SIG-M5 treated with dmso at 0.1 percent for 504 hours (cell line): ENCODE data around the gene C10orf71.

Source experiments
- DNase-seq: peaks from one replicate; lab custom pipeline; 2025; ENCODE audit not compliant: unreplicated experiment; lab: John Stamatoyannopoulos, UW

The C10orf71 gene

GRCh38 chr10:49273626-49274025 lies 25.3 kb upstream of the C10orf71 start:
- DNase-seq = no peak

- DNase-seq = no peak
Observed at GRCh38 chr10:49274886-49275285, 24.1 kb upstream of the C10orf71 start.

DNA sequence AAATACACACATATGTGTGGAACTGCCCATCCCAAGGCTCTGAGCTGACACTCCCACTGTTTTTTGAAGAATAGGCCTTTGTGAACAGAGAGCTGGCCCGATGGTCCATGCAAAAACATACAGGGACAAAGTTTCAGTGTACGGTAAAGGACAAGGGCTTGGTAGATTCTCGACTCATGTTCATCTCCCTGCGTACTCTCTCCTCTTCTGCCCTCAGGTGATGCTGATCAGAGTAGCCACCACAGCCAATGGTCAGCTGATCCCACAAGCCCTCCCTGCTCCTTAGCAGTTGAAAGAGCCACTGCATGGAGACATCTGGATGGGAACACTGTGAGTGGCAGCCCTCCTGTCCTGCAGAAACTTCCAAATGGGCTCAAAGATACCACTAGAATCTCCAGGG lies 23.1 kb upstream of the C10orf71 start:
- DNase-seq = no peak

- DNase-seq = no peak
Observed at GRCh38 chr10:49276596-49276995, 22.4 kb upstream of the C10orf71 start.

GRCh38 chr10:49277973-49278372 lies 21.0 kb upstream of the C10orf71 start:
- DNase-seq = no peak

DNA sequence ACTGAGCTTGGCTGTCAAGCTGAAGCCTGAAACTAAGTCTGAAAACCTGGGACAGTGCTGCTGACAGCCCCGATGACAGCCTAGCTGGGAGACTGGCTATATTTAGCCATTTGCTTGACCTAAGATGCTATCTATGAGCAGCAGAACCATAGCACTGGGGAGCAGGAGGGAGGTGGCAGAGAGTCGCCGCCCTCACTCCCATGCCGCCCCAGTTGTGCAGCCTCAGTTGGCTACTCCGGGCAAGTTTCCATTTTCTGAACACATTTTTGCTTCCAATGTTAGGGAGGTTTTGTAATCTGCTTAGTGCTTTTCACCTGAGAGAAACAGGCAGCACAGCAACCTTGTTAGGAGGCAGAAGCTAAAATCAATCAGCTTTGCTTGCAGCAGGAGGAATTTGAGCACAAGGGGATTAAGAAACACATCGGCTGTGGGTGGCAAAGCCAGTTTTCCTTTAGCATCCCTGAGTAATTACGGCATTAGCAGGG lies 20.4 kb upstream of the C10orf71 start:
- no peak for DNase-seq

GRCh38 chr10:49279015-49279880 lies 19.7 kb upstream of the C10orf71 start:
- no peak for DNase-seq

- DNase-seq = peak; percentile 25
Observed at GRCh38 chr10:49280001-49280408, 19.0 kb upstream of the C10orf71 start.

GRCh38 chr10:49281461-49281860 lies 17.5 kb upstream of the C10orf71 start:
- DNase-seq = no peak

DNA sequence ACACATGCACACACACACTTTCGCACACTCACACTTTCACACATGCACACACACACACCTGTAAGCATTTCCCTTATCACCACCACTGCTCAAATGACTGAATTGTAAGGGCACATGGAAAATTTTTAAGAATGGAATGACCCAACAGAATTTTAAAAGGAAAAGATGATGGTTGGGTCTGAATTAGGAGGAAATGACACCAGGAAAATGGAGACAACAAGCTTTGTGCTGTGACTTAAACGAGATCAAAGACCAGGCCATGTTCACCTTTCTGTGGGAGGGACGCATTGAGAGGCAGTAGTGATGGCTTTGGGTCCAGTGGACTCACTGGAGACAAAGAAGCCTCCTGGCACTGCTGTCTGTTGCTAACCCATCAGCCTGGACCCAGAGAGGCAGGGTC lies 16.7 kb upstream of the C10orf71 start:
- DNase-seq = no peak

DNA sequence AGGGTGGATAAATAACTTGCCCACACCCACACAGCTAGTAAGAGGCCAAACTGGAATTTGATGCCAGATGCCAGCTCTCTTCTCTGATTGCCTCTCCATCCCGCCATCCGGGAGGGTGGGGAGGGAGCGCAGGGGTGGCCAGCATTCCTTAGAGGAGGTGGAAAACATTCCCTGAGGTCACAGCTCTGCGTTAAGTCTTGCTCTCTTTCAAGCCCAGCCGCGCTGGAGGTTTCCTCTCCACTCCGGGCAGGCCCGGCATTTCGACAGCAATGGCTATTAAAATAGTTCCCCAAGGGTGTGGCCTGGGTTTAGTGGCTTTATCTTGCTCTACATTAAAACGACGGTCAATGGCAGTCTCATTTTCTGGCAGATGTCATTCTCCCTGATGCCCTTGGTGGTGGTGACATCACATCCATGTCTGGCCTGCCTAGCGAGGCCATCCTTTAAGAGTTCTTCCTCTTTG lies 16.1 kb upstream of the C10orf71 start:
- DNase-seq = peak; percentile 7

GRCh38 chr10:49283491-49283890 lies 15.5 kb upstream of the C10orf71 start:
- no peak for DNase-seq

GRCh38 chr10:49284356-49284755 lies 14.6 kb upstream of the C10orf71 start:
- DNase-seq = no peak

GRCh38 chr10:49285232-49285631 lies 13.7 kb upstream of the C10orf71 start:
- peak; percentile 56 for DNase-seq

DNA sequence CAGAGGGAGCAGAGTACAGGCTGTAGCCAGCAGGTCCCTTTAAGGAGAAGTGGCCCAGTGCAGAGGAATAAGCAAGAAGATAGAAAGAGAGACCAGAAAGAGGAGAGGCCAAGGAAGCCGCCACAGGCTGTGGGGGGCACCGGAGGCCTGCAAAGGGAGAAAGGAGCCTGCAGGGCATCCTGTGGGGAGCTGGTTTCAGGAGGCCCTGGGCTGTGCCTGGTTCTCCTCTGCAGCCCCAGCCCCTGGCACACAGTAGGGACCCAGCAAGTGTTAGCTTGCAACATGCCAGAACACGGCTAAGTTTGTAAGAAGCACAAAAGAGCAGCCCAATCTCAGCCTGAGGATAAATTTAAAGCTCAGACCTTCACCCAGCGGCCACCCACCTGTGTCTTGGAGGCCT lies 12.3 kb upstream of the C10orf71 start:
- DNase-seq = no peak

- no peak for DNase-seq
Observed at GRCh38 chr10:49287689-49288340, 11.2 kb upstream of the C10orf71 start.

GRCh38 chr10:49288341-49289065 lies 10.5 kb upstream of the C10orf71 start:
- no peak for DNase-seq

- no peak for DNase-seq
Observed at GRCh38 chr10:49289480-49289879, 9.5 kb upstream of the C10orf71 start.

DNA sequence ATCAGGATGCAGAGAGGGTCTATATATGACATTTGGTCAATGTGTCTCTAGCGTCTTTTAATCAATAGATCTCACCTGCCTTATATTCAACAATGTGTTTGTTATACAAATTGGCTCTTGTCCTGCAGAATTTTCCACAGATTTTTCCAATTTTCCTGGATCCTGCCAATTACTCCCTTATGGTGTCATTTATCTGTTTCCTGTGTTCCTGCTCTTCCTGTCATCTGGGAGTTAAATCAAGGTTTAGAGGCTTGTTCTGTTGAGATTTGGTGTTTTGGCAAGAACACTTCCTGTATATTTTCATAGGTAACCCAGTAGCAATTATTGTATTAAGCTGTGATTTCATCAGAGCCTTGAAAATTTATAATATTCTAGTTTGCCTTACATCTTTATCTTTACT lies 8.8 kb upstream of the C10orf71 start:
- DNase-seq = no peak

DNA sequence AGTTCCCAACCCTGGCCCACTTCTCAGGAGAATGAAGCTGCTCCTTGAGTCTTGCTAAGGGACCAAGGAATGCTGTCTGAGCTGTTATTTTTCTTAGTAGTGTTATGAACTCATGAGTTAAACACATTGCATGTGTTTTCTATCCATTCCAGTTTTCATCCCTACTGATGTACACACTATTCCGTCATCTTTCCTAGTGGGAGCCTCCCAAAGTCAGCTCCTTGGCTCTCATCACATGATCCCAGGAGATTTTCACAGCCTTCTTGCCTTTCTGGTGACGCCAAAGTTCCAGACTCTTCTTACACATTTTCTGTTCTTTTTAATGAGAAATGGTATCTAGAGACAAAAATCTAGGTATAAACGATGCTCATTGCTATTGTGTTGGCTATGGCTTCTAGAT lies 8.4 kb upstream of the C10orf71 start:
- no peak for DNase-seq

DNA sequence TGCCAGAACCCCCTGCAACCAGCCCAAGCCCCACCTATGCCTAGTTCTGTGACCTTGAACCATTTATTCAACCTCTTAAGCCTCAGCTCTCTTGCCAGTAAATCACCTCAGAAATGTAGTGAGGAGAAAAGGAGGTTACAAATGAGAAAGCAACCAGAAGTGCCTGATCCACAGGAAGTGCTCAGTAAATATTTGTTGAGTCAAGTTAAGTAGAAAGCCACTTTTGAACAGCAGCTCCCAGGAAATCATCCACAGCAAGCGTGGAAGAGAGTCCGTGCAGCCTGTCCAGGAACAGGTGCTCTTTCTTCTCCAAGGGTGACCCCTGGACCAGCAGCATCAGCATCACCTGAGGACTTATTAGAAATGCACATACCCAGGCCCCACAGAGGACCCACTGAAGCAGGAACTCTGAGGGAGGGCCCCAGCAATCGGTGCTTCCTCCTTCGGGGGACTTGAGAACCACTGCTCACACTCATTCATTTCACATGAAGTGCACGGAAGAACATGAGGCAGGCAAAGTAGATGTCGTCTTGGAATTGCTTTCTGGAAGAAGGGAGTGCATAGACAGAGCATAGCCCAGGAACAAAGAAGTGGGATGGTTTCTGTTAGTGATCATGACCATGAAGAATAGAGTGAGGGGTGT lies 6.3 kb upstream of the C10orf71 start:
- DNase-seq = no peak
